ENCODE results near the gene DUOX2.

DNA sequence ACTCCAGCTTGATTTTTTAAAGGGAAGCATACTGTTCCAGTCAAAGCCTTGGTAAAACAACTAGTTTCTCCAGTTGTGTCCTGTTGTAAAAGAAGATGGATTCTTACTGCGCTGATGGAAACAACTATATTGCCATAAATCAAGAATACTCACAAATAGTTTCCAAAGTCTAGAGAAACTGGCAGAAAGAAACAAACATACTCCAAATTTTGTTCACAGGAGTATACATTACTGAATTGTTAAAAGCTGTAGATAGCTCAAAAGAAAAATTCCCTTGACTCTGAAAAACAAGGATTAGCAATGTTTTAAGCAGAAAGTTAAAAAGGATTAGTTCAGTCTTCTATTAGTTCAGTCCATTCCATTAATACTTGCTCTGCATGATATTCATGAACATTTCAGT lies 63.4 kb downstream of the DUOX2 start:
- TF ChIP-seq POLR2A (IDR thresholded peaks at IDR 0.05), result no peak
- no peak for TF ChIP-seq CTCF (IDR thresholded peaks at IDR 0.05)

All from ovary (tissue), 3 donors.